Fibroblast of skin of right biceps (primary cell): ENCODE data around the gene SDR42E2.
"Not testable (repeated sequence)": the region's sequence is repeated elsewhere in the genome, so short reads cannot be mapped to it uniquely, and the experiment has no call there.

Source experiments
- DNase-seq: peaks from one replicate; pipeline ENCODE4 v3.0.0-alpha.2; 2013

The SDR42E2 gene

GRCh38 chr16:22161999-22162655 lies at the start of gene SDR42E2:
Gene SDR42E2, plus strand, starts transcription at chr16:22162506. Its CDS starts 3,077 bp downstream, at chr16:22165583.
- no peak for DNase-seq

DNA sequence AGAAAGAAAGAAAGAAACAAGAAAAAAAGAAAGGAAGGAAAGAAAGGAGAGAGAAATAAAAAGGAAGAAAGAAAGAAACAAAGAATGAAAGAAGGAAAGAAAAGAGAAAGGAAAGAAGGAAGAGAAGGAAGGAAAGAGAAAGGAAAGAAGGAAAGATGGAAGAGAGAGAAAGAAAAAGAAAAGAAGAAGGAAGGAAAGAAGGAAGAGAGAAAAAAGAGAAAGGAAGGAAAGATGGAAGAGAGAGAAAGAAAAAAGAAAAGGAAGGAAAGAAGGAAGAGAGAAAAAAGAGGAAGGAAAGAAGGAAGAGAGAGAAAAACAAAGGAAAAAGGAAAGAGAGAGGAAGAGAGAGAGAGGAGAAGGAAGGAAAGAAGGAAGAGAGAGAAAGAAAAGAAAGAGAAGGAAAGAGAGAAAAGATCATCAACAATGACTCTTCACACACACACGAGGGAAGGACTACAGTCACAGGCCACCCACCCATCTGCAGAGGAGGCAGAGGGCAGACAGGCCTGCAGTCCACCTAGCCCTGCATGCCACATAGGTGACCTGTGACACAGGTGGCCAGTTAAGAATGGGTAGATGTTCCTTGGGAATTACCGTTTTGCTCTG lies 46.1 kb upstream of the SDR42E2 start:
- DNase-seq, result no peak

DNA sequence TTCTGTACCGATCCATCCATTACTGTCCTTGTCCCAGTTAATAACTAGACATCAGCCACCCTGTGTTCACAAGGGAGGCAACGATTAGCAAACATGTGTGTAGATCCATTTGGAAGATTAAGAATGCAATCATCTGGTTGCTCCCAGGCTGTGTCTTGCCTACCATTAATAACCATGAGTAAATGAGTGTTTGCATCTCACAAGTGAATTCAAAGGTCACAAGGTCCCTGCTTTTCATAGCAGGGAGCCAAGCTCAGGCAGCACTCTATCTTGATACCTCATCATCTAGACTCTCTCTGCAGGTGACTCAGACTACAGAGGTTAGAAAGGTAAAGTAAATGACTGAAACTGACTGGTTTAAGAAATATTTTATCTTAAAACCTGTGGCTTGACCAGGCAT lies 44.7 kb upstream of the SDR42E2 start:
- DNase-seq, result no peak

- no peak for DNase-seq
Observed at GRCh38 chr16:22120440-22120839, 41.9 kb upstream of the SDR42E2 start.

- no peak for DNase-seq
Observed at GRCh38 chr16:22122239-22122638, 40.1 kb upstream of the SDR42E2 start.

- no peak for DNase-seq
Observed at GRCh38 chr16:22123146-22123545, 39.2 kb upstream of the SDR42E2 start.

GRCh38 chr16:22123759-22124490 lies 38.4 kb upstream of the SDR42E2 start:
- no peak for DNase-seq

DNA sequence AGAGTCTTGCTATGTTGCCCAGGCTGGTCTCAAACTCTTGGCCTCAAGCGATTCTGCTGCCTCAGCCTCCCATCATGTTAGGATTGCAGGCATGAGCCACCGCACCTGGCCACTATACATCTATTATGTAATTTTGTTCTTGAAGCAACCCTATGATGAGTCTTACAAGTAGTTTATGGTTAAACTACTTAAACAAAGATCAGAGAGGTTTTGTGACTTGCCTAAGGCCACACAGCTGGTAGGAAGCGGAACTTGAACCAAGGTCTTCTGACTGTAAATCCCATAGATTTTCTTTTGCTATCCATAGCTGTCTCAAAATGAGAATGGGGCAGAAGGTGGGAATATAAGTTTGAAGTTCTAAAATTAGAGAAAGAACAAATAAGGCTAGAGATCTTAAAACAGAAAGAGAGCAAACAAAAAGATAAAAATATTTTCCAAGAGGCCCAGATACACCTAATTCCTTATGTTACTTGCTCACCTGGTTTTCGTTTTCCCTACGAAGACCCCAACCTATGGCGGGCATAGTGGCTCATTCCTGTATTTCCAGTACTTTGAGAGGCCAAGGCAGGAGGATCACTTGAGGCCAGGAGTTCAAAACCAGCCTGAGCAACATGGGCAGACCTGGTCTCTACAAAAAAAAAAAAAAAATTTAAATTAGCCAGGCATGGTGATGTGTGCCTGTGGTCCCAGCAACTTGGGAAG lies 37.6 kb upstream of the SDR42E2 start:
- DNase-seq, result no peak

- no peak for DNase-seq
Observed at GRCh38 chr16:22126037-22126558, 36.2 kb upstream of the SDR42E2 start.

DNA sequence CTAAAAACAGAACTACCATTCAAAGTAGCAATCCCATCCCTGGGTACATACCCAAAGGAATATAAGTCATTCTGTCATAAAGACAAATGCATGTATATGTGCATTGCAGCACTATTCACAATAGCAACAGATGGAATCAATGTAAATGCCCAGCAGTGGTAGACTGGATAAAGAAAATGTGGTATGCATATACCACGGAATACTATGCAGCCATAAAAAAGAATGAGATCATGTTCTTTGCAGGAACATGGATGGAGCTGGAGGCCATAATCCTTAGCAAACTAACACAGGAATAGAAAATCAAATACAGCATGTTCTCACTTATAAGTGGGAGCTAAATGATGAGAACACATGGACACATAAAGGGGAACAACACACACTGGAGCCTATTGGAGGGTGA lies 33.8 kb upstream of the SDR42E2 start:
- DNase-seq, result not testable (repeated sequence)

GRCh38 chr16:22130528-22130927 lies 31.8 kb upstream of the SDR42E2 start:
- DNase-seq, result no peak

DNA sequence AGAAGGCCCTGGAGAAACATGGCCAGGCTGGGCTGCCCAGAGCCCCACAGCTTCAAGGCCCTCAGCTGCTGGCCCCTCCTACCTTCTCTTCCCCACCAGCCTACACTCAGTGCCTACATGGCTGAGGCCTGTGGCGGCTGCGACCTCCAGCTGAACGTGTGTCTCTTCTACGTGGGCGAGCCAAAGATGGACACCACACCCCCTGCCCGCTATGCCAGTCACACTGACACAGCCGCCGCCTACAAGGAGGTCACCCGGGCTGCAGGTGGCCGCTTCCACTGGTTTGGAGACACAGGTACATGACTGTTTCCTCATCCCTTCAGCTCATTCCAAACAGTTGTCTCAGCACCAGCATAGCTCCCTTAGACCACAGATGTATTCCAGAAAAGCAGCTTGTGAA lies 29.5 kb upstream of the SDR42E2 start:
- no peak for DNase-seq

DNA sequence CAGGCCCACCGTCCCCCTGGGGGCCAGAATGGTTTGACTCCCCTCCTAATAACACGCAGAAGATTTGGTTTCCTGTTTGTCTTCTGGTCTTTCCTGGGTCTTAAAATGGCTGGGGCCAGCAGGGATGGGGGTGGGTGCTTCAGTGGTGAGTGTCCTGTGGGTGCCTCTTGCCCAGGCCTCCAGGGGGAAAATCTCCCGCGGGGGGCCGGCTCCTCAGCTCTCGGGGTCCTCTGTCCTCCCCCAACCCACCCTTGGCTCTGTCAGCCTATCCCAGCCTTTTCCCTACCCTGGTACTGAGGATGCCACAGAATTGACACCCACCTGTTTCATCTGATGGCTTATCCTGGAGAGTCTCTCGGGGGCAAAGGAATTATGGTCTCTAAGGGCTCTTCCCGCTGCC lies 23.8 kb upstream of the SDR42E2 start:
- DNase-seq, result no peak

GRCh38 chr16:22139008-22139407 lies 23.3 kb upstream of the SDR42E2 start:
- DNase-seq, result no peak

DNA sequence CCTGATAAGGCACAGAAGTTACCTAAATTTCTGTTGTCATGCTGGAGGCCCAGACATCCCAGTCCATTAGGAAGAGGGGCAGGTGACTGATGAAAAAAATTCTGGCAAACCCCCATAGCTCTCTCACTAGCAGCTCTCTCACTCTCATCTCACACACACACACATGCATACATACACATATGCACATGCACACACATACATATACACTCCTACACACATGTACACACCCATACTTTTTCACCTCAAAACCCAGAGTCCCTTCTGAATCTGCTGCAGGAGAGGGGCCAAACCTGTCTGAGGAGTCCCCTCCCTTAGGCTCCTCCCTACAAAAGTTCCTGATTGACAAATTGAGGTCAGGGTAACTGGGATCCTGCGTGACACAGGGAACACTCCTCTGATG lies 22.6 kb upstream of the SDR42E2 start:
- DNase-seq, result no peak

GRCh38 chr16:22141767-22142166 lies 20.5 kb upstream of the SDR42E2 start:
- DNase-seq, result no peak

DNA sequence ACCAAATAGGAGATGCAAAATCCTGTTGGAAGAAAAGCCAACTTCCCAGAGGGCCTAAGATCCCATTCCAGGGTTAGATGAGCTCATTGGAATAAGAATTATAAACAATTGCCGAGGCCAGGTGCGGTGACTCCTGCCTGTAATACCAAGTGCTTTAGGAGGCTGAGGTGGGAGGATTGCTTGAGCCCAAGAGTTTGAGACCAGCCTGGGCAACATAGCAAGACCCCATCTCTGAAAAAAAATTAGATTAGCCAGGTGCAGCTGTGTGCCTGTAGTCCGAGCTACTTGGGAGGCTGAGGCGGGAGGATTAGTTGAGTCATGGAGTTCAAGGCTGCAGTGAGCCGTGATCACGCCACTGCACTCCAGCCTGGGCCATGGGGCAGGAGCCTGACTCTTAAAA lies 17.8 kb upstream of the SDR42E2 start:
- no peak for DNase-seq

DNA sequence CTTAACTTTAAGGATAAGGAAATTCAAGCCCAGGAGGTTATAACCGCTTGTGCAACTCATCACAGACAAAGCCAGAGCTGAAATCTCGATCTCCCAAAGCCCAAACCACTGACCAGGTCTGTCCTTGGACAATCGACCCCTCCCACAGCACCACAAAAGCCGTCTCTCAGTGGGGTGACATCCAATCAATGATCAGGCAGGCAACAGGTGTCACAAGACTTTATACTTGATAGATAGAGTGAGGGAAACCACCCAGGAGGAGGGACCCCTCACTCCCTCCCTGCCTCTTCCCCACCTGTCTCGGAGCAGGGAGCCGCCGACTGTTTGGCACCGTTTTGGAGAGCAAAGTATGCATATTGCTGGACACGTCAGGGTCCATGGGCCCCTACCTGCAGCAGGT lies 14.5 kb upstream of the SDR42E2 start:
- DNase-seq, result no peak

- no peak for DNase-seq
Observed at GRCh38 chr16:22151246-22151998, 10.9 kb upstream of the SDR42E2 start.

DNA sequence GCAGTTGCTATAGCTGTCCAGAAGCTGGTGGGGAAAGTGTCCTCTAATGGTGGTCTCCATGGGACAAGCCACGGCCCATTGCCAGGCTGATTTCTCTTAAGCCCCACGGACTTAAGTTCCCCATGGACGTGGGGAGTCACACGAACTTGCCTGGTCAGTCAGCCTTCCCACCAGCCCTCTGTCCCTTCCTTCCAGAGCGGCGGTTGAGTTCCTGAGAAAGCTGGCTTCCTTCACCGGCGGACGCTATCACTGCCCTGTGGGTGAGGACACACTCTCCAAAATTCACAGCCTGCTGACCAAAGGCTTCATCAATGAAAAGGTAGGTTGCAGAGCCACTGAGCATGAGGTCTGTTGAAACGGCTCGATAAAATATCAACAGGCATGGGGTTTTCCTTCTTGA lies 10.0 kb upstream of the SDR42E2 start:
- no peak for DNase-seq

DNA sequence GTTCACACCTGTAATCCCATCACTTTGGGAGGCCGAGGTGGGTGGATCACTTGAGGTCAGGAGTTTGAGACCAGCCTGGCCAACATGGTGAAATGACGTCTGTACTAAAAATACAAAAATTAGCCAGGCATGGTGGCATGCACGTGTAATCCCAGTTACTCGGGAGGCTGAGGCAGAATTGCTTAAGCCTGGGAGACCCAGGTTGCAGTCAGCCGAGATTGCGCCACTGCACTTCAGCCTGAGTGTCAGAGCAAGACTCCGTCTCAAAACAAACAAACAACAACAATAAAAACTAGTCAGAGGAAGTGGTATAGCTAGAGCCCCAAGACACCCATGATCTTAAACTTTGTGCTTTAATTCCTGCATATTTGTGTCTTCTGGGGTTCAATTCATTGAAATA lies 9.2 kb upstream of the SDR42E2 start:
- not testable (repeated sequence) for DNase-seq

- no peak for DNase-seq
Observed at GRCh38 chr16:22161401-22161800, 905 bp upstream of the SDR42E2 start.

GRCh38 chr16:22162656-22163009 lies 327 bp downstream of the SDR42E2 start:
- no peak for DNase-seq
